H1 (cell line): ENCODE results near the gene ANKS1B. TPM values are rescaled to one million over a fixed set of nuclear protein-coding genes. Genes with fewer than 3 reads are reported as not detected.

ENCODE experiments used
- CTCF ChIA-PET: fragments of 300-600 bp; sonication (Branson Sonifier 250); formaldehyde crosslinking; loops from one replicate; lab custom pipeline; 2021; ENCODE audit not compliant: partially characterized antibody; lab: Charles Lee
- POLR2A ChIA-PET: fragments of 300-600 bp; sonication (Branson Sonifier 250); formaldehyde crosslinking; loops from one replicate; lab custom pipeline; 2021; ENCODE audit warnings: inconsistent platforms; ENCODE audit not compliant: partially characterized antibody; lab: Charles Lee
- DNase-seq, 2 experiments: peaks; one replicate each; pipeline versions ENCODE4 v3.0.0 to v3.0.0-alpha.2; 2010 to 2022; ENCODE audit warnings: low spot score in 2 of 2, low read depth in 1 of 2, mixed read lengths in 1 of 2
- FAIRE-seq: peaks from 2 replicates; lab custom pipeline; 2011; peaks lifted over from hg19 to GRCh38; lab: Jason Lieb, UNC
- H2AFZ ChIP-seq: 2 replicates; pipeline ENCODE4 v1.8.1; 2012; ENCODE audit warnings: low read length, inconsistent platforms
- H2AK5ac ChIP-seq: 2 replicates; pipeline ENCODE4 v1.6.1; 2013; ENCODE audit warnings: low read depth, low read length
- H2BK120ac ChIP-seq: replicated peaks from 2 replicates; pipeline ENCODE3; 2013; ENCODE audit warnings: low read depth, low read length, inconsistent platforms
- H2BK12ac ChIP-seq: 2 replicates; pipeline ENCODE4 v1.6.1; 2013; ENCODE audit warnings: low read depth, low read length
- H2BK15ac ChIP-seq: 2 replicates; pipeline ENCODE4 v1.6.1; 2013; ENCODE audit warnings: low read length
- H2BK20ac ChIP-seq: 2 replicates; pipeline ENCODE4 v1.6.1; 2013; ENCODE audit warnings: low read length
- H2BK5ac ChIP-seq: 2 replicates; pipeline ENCODE4 v1.6.1; 2013; ENCODE audit warnings: low read depth, low read length
- H3K14ac ChIP-seq: 2 replicates; pipeline ENCODE4 v1.6.1; 2013; ENCODE audit warnings: inconsistent platforms; ENCODE audit not compliant: insufficient read length
- H3K18ac ChIP-seq: 2 replicates; pipeline ENCODE4 v1.6.1; 2013; ENCODE audit warnings: low read length; ENCODE audit errors: extremely low read depth
- H3K23ac ChIP-seq: 2 replicates; pipeline ENCODE4 v1.6.1; 2013; ENCODE audit warnings: inconsistent platforms; ENCODE audit not compliant: insufficient read length
- H3K23me2 ChIP-seq: 2 replicates; pipeline ENCODE4 v1.6.1; 2013; ENCODE audit warnings: low read depth, low read length
- H3K27ac ChIP-seq: 2 replicates; pipeline ENCODE4 v1.6.1; 2011; ENCODE audit warnings: low read depth, low read length, inconsistent platforms
- H3K27me3 ChIP-seq, 4 experiments: replicated peaks in 1 of 4; 1 replicate in 1 of 4; 2 replicates in 3 of 4; pipeline versions ENCODE4 v1.6.1 to v1.8.1; 2011 to 2013; ENCODE audit warnings: low read length in 3 of 4, mild to moderate bottlenecking in 3 of 4, inconsistent platforms in 2 of 4, mixed read lengths in 2 of 4, moderate library complexity in 1 of 4; ENCODE audit not compliant: control insufficient read depth in 3 of 4, insufficient read depth in 3 of 4; ENCODE audit errors: extremely low read depth in 1 of 4
- H3K36me3 ChIP-seq, 4 experiments: 2 replicates each; pipeline versions ENCODE4 v1.6.1 to v1.8.1; 2011 to 2013; ENCODE audit warnings: mild to moderate bottlenecking in 4 of 4, low read length in 3 of 4, moderate library complexity in 2 of 4, control low read depth in 1 of 4, inconsistent platforms in 1 of 4; ENCODE audit not compliant: insufficient read depth in 4 of 4, control insufficient read depth in 2 of 4
- H3K4ac ChIP-seq: replicated peaks from 2 replicates; pipeline ENCODE3; 2013; ENCODE audit warnings: low read length, low read depth, mixed read lengths, inconsistent platforms; ENCODE audit not compliant: insufficient read length
- H3K4me1 ChIP-seq, 4 experiments: replicated peaks in 1 of 4; 1 replicate in 1 of 4; 2 replicates in 3 of 4; pipeline versions ENCODE4 v1.6.1 to v1.8.1; 2011 to 2013; ENCODE audit warnings: low read length in 3 of 4, inconsistent platforms in 2 of 4, mixed read lengths in 1 of 4; ENCODE audit not compliant: insufficient read depth in 4 of 4, control insufficient read depth in 3 of 4
- H3K4me2 ChIP-seq, 2 experiments: 2 replicates each; pipeline versions ENCODE4 v1.6.1 to v1.8.1; 2011 to 2013; ENCODE audit warnings: low read depth in 2 of 2, low read length in 2 of 2, control low read depth in 1 of 2, inconsistent platforms in 1 of 2, mild to moderate bottlenecking in 1 of 2; ENCODE audit not compliant: insufficient read depth in 1 of 2
- H3K4me3 ChIP-seq, 4 experiments: fragments of 200-600, 300-600 bp in 1 of 4; sonication (generic), shearing (Covaris generic), sonication (Bioruptor Twin) in 1 of 4; 2 replicates each; pipeline versions ENCODE4 v1.5.1 to v1.8.1; 2011 to 2016; ENCODE audit warnings: low read length in 4 of 4, low read depth in 3 of 4, control low read depth in 2 of 4, inconsistent platforms in 2 of 4, mild to moderate bottlenecking in 2 of 4, mixed read lengths in 1 of 4, moderate library complexity in 1 of 4; ENCODE audit not compliant: insufficient read depth in 2 of 4; ENCODE audit errors: extremely low read depth in 1 of 4
- H3K56ac ChIP-seq: replicated peaks from 2 replicates; pipeline ENCODE3; 2013; ENCODE audit warnings: low read depth, mild to moderate bottlenecking, mixed read lengths, low read length, inconsistent platforms; ENCODE audit not compliant: insufficient read length
- H3K79me1 ChIP-seq: 2 replicates; pipeline ENCODE4 v1.6.1; 2013; ENCODE audit warnings: low read depth, low read length, control low read depth
- H3K79me2 ChIP-seq, 2 experiments: 2 replicates each; pipeline versions ENCODE4 v1.6.1 to v1.8.1; 2012 to 2013; ENCODE audit warnings: low read length in 2 of 2, mild to moderate bottlenecking in 2 of 2, inconsistent platforms in 1 of 2; ENCODE audit not compliant: insufficient read depth in 2 of 2, control insufficient read depth in 1 of 2
- H3K9ac ChIP-seq, 4 experiments: replicated peaks in 1 of 4; 1 replicate in 1 of 4; 2 replicates in 3 of 4; pipeline versions ENCODE4 v1.6.1 to v1.8.1; 2011 to 2013; ENCODE audit warnings: low read depth in 3 of 4, low read length in 3 of 4, control low read depth in 2 of 4, mild to moderate bottlenecking in 2 of 4, moderate library complexity in 2 of 4, inconsistent platforms in 1 of 4; ENCODE audit errors: extremely low read depth in 1 of 4
- H3K9me3 ChIP-seq, 2 experiments: 2 replicates each; pipeline versions ENCODE4 v1.6.1 to v1.8.1; 2012 to 2013; ENCODE audit warnings: mild to moderate bottlenecking in 2 of 2, moderate library complexity in 2 of 2, control low read depth in 1 of 2, inconsistent platforms in 1 of 2, low read depth in 1 of 2, low read length in 1 of 2, mixed read lengths in 1 of 2; ENCODE audit not compliant: insufficient read depth in 2 of 2
- H4K20me1 ChIP-seq, 2 experiments: replicated peaks in 1 of 2; 2 replicates each; pipeline versions ENCODE3 to v1.8.1; 2011 to 2013; ENCODE audit warnings: inconsistent platforms in 2 of 2, low read length in 2 of 2, mild to moderate bottlenecking in 1 of 2; ENCODE audit not compliant: insufficient read depth in 2 of 2, control insufficient read depth in 1 of 2
- H4K5ac ChIP-seq: 2 replicates; pipeline ENCODE4 v1.6.1; 2013; ENCODE audit warnings: low read length, low read depth, mixed read lengths, inconsistent platforms; ENCODE audit not compliant: insufficient read length
- H4K8ac ChIP-seq: 2 replicates; pipeline ENCODE4 v1.8.0; 2013; ENCODE audit warnings: mild to moderate bottlenecking, moderate library complexity, low read length, inconsistent platforms; ENCODE audit not compliant: insufficient read depth; ENCODE audit errors: extremely low read depth
- H4K91ac ChIP-seq: replicated peaks from 2 replicates; pipeline ENCODE3; 2013; ENCODE audit warnings: low read length, mixed read lengths, inconsistent platforms; ENCODE audit not compliant: insufficient read length
- CBX5 ChIP-seq: fragments of 300-800, 300-1000 bp; sonication (generic); IDR thresholded peaks from 2 replicates; pipeline ENCODE4 v1.7.1; 2016; ENCODE audit warnings: antibody characterized with exemption, low read length, low read depth
- NRF1 ChIP-seq: IDR thresholded peaks from 2 replicates; pipeline ENCODE4 v1.6.1; 2011; ENCODE audit warnings: mild to moderate bottlenecking, low read depth, low read length, improper control_type of control experiment
- SUZ12 ChIP-seq: fragments of 200-600 bp; sonication (generic); IDR thresholded peaks from 2 replicates; pipeline ENCODE4 v1.6.1; 2012; ENCODE audit warnings: mild to moderate bottlenecking, inconsistent platforms, low read length, moderate library complexity, mixed read lengths
- WGBS, 2 experiments: shearing (Covaris generic) in 1 of 2; methylation state at CpG; one replicate each; pipeline versions ENCODE4 v1.1.6 to v1.1.7; 2013 to 2015; ENCODE audit warnings: low lambda C conversion rate in 2 of 2, mixed read lengths in 2 of 2, inconsistent platforms in 1 of 2, low coverage in 1 of 2, missing lambda C conversion rate in 1 of 2; ENCODE audit not compliant: insufficient replicate concordance in 2 of 2, insufficient coverage in 1 of 2, insufficient read length in 1 of 2; ENCODE audit errors: extremely low coverage in 1 of 2, missing lambda C conversion rate in 1 of 2; 5-methylcytosine and 5-hydroxymethylcytosine counted together
- polyA plus RNA-seq, 7 experiments: library from polyadenylated mRNA; depleted of rRNA in 3 of 7; stranded (reverse) in 5 of 7; unstranded in 2 of 7; fragments of >200 nt in 5 of 7; fragments of 200-250 nt in 2 of 7; gene quantifications; 1 replicate in 5 of 7; 2 replicates in 1 of 7; 4 replicates in 1 of 7; pipeline versions ENCODE4 v1.2.1 to v1.2.3, GENCODE V29; 2011 to 2013; ENCODE audit warnings: missing spikeins in 2 of 7, mixed read lengths in 2 of 7
- total RNA-seq: library from RNA; stranded (reverse); fragmentation: NEBNext Ultra II Directional; extraction: Animal tissue kit (Norgen Biotek cat#: 25700); gene quantifications from 2 replicates; pipeline ENCODE4 v1.2.1, GENCODE V29; 2021
- TF ChIP-seq, protein P1 (sequence below): IDR thresholded peaks from 2 replicates; pipeline ENCODE4 v1.6.1; 2012; ENCODE audit warnings: inconsistent platforms

ANKS1B gene
- total and polyA plus RNA-seq, 2 of the 8 experiments (the other 6 are each of a cell fraction or from before 2014, with no cell fraction given) = 2.7 to 6.1 TPM

DNA sequence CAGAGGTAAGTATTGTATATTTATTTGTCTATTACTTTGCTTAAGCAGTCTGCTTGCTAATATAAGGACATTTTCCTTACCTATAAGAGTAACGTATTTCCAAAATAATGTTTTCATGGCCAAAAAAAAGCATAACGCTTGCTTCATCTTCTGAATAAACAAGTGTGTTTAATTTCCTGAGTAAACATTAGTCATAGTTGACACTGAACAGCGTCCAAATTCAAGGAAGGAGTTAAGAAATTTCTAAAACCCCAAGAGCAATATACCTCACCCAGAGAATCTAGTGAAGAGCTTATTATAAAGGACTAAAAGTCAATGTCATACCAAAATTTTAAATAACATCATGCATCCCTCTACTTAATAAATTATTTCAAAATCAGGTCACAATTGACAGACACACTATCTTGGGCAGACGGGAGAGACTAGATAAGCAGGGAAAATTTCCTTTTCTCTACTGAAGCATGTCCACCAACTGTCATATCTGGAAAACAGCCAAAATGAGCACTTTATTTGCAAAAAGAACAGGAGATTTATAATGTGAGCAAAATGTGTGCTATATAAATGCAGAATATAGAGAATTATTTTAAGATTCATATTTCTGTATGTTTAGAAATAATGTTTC is 25.1 kb downstream of the ANKS1B start:
- Histone ChIP-seq H3K4me1 (no peaks in the 10 kb centered on the region; a peak in 1 of 7 replicates), H4K20me1 (no peaks in the 10 kb centered on the region), H3K9me3 (no peaks in the 10 kb centered on the region), H2BK12ac (no peak overlapping the region)
- no peak for TF ChIP-seq NRF1
- no peak for TF ChIP-seq CBX5
- TF ChIP-seq, protein P1, sequence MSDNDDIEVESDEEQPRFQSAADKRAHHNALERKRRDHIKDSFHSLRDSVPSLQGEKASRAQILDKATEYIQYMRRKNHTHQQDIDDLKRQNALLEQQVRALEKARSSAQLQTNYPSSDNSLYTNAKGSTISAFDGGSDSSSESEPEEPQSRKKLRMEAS = no peak
- TF ChIP-seq SUZ12 = no peak
- TF ChIP-seq, all 59 proteins: peak for 0
- Histone ChIP-seq H3K23ac (no peak overlapping the region), H3K27me3 (no peaks in the 10 kb centered on the region), H4K91ac (no peak overlapping the region), H3K4me3 (no peak overlapping the region), H3K4ac (no peak overlapping the region), H3K18ac (no peak overlapping the region), H2AFZ (no peak overlapping the region), H2BK20ac (no peak overlapping the region), H4K8ac (no peak overlapping the region), H3K4me2 (no peak overlapping the region), H3K14ac (no peak overlapping the region), H2BK15ac (no peak overlapping the region), H3K27ac (no peak overlapping the region), H2BK120ac (no peak overlapping the region), H3K9ac (no peak overlapping the region), H3K56ac (no peak overlapping the region), H3K23me2 (no peaks in the 10 kb centered on the region), H2AK5ac (no peak overlapping the region), H3K36me3 (no peaks in the 10 kb centered on the region), H3K79me1 (no peaks in the 10 kb centered on the region), H2BK5ac (no peak overlapping the region), H3K79me2 (no peaks in the 10 kb centered on the region), H4K5ac (no peak overlapping the region)
- ChIA-PET POLR2A (no interaction called here), CTCF (no interaction called here)
- no peak for FAIRE-seq
- whole genome bisulfite sequencing, 2 experiments = 76% methylated on average over 4 of the region's 4 CpGs; no CpG with 5 or more reads in 1 of the 2 experiments
- DNase-seq = no peak
